Upper lobe of left lung (tissue), 4 donors: ENCODE measurements around the gene CRB1.

Experiments used
- CTCF ChIP-seq, 6 experiments: fragments of 450-650 bp in 4 of 6; fragments of 200-600 bp in 2 of 6; sonication (generic) in 2 of 6; IDR thresholded peaks; one replicate each; pipeline ENCODE4 v1.5.1; 2016 to 2019; ENCODE audit warnings: antibody characterized with exemption in 6 of 6
- EP300 ChIP-seq, 4 donors: sonication (generic); formaldehyde crosslinking; IDR thresholded peaks; one replicate each; pipeline ENCODE4 v1.5.1; 2017; ENCODE audit warnings: antibody characterized with exemption in 4 of 4, control low read depth in 2 of 4
- POLR2A ChIP-seq, 4 donors: fragments of 450-650 bp; IDR thresholded peaks; one replicate each; pipeline ENCODE4 v1.5.1; 2016 to 2017; ENCODE audit warnings: antibody characterized with exemption in 4 of 4, mild to moderate bottlenecking in 2 of 4
- POLR2AphosphoS5 ChIP-seq, 2 donors: sonication (generic); formaldehyde crosslinking; IDR thresholded peaks; one replicate each; pipeline ENCODE4 v1.5.1; 2017; ENCODE audit warnings: antibody characterized with exemption in 2 of 2

- TF ChIP-seq CTCF (IDR thresholded peaks at IDR 0.05): no peak
- TF ChIP-seq POLR2A (IDR thresholded peaks at IDR 0.05): no peak
- no peak for TF ChIP-seq EP300 (IDR thresholded peaks at IDR 0.05)
- no peak for TF ChIP-seq POLR2AphosphoS5 (IDR thresholded peaks at IDR 0.05)
Measured at GRCh38 chr1:197360068-197360467, 92.0 kb downstream of the CRB1 start.
